Progenitor cell of endocrine pancreas (in vitro differentiated cells): ENCODE data around the gene MED25. TPM values are rescaled to one million over a fixed set of nuclear protein-coding genes. Genes with fewer than 3 reads are reported as not detected.
A peak's percentile ranks its signal among the peaks of the same experiment; 100 is the strongest.

Experiments
- DNase-seq: peaks from one replicate; pipeline ENCODE4 v3.0.0; 2021; ENCODE audit warnings: low spot score; ENCODE audit not compliant: unreplicated experiment
- H3K27ac Mint-ChIP-seq: 2 replicates; pipeline ENCODE4 v1.8.0; 2021; ENCODE audit warnings: mild to moderate bottlenecking, moderate library complexity, mixed read lengths
- H3K27me3 Mint-ChIP-seq: 2 replicates; pipeline ENCODE4 v1.8.0; 2021; ENCODE audit warnings: mixed read lengths
- H3K36me3 Mint-ChIP-seq: 2 replicates; pipeline ENCODE4 v1.8.0; 2022; ENCODE audit warnings: mixed read lengths; ENCODE audit not compliant: insufficient read depth
- H3K4me1 Mint-ChIP-seq: 2 replicates; pipeline ENCODE4 v1.8.0; 2021; ENCODE audit warnings: low read depth, mixed read lengths
- H3K4me3 Mint-ChIP-seq: 2 replicates; pipeline ENCODE4 v1.8.0; 2021; ENCODE audit warnings: low read depth, mild to moderate bottlenecking, moderate library complexity, mixed read lengths
- H3K9me3 Mint-ChIP-seq: 2 replicates; pipeline ENCODE4 v1.8.0; 2021; ENCODE audit warnings: low read depth, mixed read lengths
- total RNA-seq: library from RNA; stranded (reverse); gene quantifications from 2 replicates; pipeline ENCODE4 v1.2.1, GENCODE V29; 2021
- TF ChIP-seq, protein P1 (sequence below): fragments of 200-600 bp; sonication (generic); IDR thresholded peaks from one replicate; pipeline ENCODE4 v1.5.0; 2021; ENCODE audit warnings: antibody characterized with exemption, mild to moderate bottlenecking; ENCODE audit not compliant: unreplicated experiment

The MED25 gene
- total RNA-seq, 1 donor from 2014 or later = 136 TPM

DNA sequence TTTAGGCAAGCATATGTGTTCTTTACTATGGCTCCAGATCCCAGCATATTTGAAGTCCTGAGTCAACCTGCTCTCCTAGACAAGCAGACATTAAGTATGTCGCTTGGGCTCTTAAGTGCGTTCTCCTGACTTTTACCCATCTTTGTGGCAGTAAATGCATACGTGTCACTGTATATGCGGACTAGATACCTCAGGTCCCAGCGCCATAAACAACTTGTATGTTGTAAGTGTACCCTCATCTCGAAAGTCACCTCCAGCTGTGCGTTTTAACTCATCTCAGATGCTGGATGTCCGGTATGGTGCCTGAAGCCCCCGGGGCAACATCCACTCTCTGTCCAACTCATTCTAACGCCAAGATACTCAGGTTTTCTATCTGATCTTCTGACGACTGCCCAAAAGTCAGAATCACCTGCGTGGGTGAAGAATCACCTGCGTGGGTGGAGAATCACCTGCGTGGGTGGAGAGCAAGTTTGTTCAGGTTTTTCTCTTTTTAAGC is 34.6 kb downstream of the MED25 start:
- Mint-ChIP-seq H3K27ac (peak overlapping the region; percentile 85), H3K4me1 (peaks cover 20% of the 10 kb centered on the region), H3K36me3 (peaks cover 17% of the 10 kb centered on the region), H3K27me3 (no peaks in the 10 kb centered on the region), H3K9me3 (peaks cover 6% of the 10 kb centered on the region), H3K4me3 (peak overlapping the region; percentile 84)
- TF ChIP-seq, protein P1, sequence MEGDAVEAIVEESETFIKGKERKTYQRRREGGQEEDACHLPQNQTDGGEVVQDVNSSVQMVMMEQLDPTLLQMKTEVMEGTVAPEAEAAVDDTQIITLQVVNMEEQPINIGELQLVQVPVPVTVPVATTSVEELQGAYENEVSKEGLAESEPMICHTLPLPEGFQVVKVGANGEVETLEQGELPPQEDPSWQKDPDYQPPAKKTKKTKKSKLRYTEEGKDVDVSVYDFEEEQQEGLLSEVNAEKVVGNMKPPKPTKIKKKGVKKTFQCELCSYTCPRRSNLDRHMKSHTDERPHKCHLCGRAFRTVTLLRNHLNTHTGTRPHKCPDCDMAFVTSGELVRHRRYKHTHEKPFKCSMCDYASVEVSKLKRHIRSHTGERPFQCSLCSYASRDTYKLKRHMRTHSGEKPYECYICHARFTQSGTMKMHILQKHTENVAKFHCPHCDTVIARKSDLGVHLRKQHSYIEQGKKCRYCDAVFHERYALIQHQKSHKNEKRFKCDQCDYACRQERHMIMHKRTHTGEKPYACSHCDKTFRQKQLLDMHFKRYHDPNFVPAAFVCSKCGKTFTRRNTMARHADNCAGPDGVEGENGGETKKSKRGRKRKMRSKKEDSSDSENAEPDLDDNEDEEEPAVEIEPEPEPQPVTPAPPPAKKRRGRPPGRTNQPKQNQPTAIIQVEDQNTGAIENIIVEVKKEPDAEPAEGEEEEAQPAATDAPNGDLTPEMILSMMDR = no peak
- DNase-seq = no peak

DNA sequence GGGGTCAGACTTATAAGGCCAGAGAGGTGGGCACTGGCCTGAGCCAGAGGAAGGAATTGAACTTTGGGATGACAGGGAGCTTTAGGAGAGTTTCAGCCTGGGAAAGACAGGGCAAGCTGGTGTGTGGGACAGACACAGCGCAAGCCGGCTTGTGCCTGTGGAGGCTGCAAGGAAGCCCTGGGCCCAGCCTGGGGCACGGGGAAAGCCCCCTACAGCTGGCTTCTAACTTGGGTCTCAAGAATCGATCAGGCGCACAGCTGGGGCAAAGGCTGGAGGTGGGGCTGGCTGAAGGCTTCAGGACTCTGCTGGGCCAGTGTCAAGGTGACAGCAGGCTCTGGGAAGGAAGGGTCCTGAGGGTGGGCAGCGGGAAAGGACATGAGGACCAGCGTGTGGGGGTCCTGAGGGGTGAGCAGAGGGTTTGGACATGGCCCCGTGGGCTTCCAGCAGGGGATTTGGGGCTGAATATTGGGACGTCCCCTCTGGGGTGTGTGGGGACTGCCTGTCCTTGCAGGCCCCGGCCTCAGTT is 35.8 kb downstream of the MED25 start:
- peaks cover 17% of the 10 kb centered on the region for H3K36me3 Mint-ChIP-seq
- H3K27me3 Mint-ChIP-seq = no peaks in the 10 kb centered on the region
- H3K4me1 Mint-ChIP-seq = peaks cover 20% of the 10 kb centered on the region
- peak overlapping the region; percentile 59 for H3K27ac Mint-ChIP-seq
- DNase-seq = no peak
- H3K4me3 Mint-ChIP-seq = peak overlapping the region; percentile 38
- H3K9me3 Mint-ChIP-seq = peaks cover 6% of the 10 kb centered on the region
- TF ChIP-seq, protein P1 = no peak

DNA sequence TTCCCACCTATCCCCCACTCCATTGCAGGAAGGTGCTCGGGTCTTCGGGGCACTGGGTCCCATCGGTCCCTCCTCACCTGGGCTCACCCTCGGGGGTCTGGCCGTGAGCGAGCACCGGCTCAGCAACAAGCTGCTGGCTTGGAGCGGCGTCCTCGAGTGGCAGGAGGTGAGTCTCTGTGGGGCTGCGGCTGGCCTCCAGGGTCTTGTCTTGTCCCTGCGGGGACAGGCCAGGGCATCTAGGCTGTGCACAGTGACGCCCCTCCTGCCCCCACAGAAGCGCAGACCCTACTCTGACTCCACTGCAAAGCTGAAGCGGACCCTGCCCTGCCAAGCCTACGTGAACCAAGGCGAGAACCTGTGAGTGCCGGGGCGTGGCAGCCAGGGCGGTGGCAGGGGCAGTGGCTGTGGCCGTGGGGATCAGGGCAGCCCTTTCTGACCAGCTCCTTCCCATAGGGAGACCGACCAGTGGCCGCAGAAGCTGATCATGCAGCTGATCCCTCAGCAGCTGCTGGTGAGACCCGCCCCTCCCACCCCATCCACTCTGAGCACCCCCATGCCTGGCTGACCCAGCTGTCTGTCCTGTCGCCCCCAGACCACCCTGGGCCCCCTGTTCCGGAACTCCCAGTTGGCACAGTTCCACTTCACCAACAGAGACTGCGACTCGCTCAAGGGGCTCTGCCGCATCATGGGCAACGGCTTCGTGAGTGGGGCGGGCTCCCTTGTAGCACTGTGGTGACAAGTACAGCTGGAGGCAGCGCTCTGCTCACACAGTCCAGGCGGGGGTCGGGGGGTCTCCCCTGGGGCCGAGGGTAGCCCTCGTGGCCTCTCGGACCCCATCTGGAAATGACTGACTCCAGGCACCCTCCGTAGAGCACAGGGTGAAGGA is 36.5 kb downstream of the MED25 start:
- Mint-ChIP-seq H3K4me3 (no peak overlapping the region), H3K4me1 (peaks cover 20% of the 10 kb centered on the region), H3K36me3 (peaks cover 14% of the 10 kb centered on the region), H3K9me3 (peaks cover 3% of the 10 kb centered on the region), H3K27me3 (no peaks in the 10 kb centered on the region), H3K27ac (no peak overlapping the region)
- no peak for DNase-seq
- TF ChIP-seq, protein P1 = no peak

DNA sequence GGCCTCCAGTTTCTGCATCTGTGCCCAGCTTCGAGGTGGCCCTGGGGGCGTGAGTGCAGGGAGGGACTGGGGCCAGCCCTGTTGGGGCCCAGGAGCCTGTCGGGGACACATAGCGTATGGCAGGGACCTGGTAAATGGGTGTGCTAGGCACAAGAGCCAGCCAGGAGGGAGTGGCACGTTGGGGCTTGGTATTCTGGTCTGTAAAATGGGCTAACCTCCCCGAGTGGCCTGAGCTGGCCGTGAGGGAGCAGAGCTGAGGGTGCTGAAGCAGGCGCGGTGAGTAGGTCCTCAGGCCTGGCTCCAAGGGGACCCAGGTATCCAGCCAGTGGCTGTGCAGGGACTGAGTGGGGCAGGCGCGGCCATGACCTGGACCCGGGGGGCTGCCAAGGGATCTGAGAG is 37.2 kb downstream of the MED25 start:
- peaks cover 15% of the 10 kb centered on the region for H3K4me1 Mint-ChIP-seq
- H3K27me3 Mint-ChIP-seq = no peaks in the 10 kb centered on the region
- no peak for DNase-seq
- peaks cover 8% of the 10 kb centered on the region for H3K36me3 Mint-ChIP-seq
- H3K9me3 Mint-ChIP-seq = no peaks in the 10 kb centered on the region
- TF ChIP-seq, protein P1 = no peak
- peak overlapping the region; percentile 77 for H3K27ac Mint-ChIP-seq
- H3K4me3 Mint-ChIP-seq = no peak overlapping the region

DNA sequence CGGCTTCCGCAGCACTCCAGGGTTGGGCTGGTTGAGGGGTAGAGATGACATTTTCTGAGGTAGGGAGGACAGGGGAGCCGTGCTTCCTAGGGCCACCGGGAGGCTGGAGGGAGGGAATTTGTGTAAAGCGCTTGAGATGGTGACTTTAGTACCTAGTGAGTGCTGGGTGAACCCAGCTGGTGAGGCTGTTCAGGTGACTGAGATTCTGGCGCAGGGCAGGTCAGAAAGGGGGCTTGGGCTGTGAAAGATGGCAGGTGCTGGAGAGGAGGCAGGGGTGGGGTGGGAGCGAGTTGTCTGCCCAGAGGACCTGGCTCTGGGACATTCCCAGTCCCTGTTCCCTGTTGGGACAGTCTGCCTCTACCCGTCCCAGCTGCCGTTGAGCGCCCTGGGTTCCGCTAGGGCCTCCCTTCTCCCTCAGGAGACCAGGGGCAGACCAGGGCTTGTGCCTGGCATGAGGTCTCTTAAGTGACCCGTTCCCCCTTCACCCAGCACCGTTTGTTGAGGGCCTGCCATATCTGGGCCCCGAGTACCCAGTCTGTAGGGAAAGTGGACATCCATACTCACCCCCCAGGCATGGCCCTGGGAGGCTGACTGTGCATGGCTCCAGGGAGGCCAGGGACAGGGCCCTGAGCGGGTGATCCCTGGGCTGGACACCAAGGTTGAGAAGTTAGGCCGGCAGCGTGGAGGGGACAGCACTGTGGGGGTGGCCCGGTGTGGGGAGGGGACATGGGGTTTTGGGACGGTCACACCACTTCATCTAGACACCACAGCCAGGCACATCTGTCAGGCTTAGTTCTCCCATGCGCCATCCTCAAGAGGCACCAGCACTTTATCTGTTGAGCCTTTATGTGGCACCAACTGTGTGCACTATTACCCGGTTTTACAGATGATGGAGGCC is 37.8 kb downstream of the MED25 start:
- no peaks in the 10 kb centered on the region for H3K27me3 Mint-ChIP-seq
- H3K27ac Mint-ChIP-seq = peak overlapping the region; percentile 29

More for the DNA sequence above, 37.8 kb downstream of the MED25 start:
- peaks cover 15% of the 10 kb centered on the region for H3K4me1 Mint-ChIP-seq
- TF ChIP-seq, protein P1 = no peak
- peaks cover 12% of the 10 kb centered on the region for H3K36me3 Mint-ChIP-seq
- H3K4me3 Mint-ChIP-seq = no peak overlapping the region
- no peak for DNase-seq
- no peaks in the 10 kb centered on the region for H3K9me3 Mint-ChIP-seq
